GM12878 (cell line): ENCODE results near the gene MCF2L2. TPM values are rescaled to one million over a fixed set of nuclear protein-coding genes. Genes with fewer than 3 reads are reported as not detected.

ENCODE experiments used
- ATAC-seq: fragments of 200-7000 bp; cut with Tn5 transposase; 3 replicates; pipeline ENCODE4 v1.9.1; 2020; ENCODE audit warnings: mild to moderate bottlenecking, moderate library complexity
- BruUV-seq: library from RNA; stranded (reverse); fragments of 400-500 nt; replicated peaks from 2 replicates; lab custom pipeline; 2021; lab: Mats Ljungman, UMichigan
- CTCF ChIA-PET: fragments of 300-600 bp; sonication (Branson Sonifier 250); formaldehyde crosslinking; extraction: SDS; loops from one replicate; lab custom pipeline; 2021; ENCODE audit warnings: inconsistent platforms; lab: Yijun Ruan, JAX
- POLR2A ChIA-PET: fragments of 350-600 bp; formaldehyde crosslinking; extraction: SDS; loops from one replicate; lab custom pipeline; 2021; ENCODE audit warnings: inconsistent platforms; lab: Charles Lee
- RAD21 ChIA-PET: fragments of 300-600 bp; sonication (Branson Sonifier 250); formaldehyde crosslinking; loops from one replicate; lab custom pipeline; 2023; ENCODE audit warnings: antibody characterized with exemption; ENCODE audit not compliant: unreplicated experiment; lab: Charles Lee
- SMC1A ChIA-PET: fragments of 300-600 bp; sonication (Branson Sonifier 250); formaldehyde crosslinking; loops from one replicate; lab custom pipeline; 2023; ENCODE audit not compliant: unreplicated experiment, uncharacterized antibody; lab: Charles Lee
- DNase-seq: peaks from one replicate; pipeline ENCODE4 v3.0.0-alpha.2; 2011; ENCODE audit warnings: low read depth, low spot score
- FAIRE-seq: peaks from 3 replicates; lab custom pipeline; 2011; peaks lifted over from hg19 to GRCh38; lab: Jason Lieb, UNC
- H2AFZ ChIP-seq: 2 replicates; pipeline ENCODE4 v1.6.0; 2011; ENCODE audit warnings: low read depth, low read length, control low read depth; ENCODE audit not compliant: control insufficient read depth
- H3K27ac ChIP-seq: 2 replicates; pipeline ENCODE4 v1.5.1; 2011; ENCODE audit warnings: control low read depth; ENCODE audit not compliant: control insufficient read depth, insufficient read depth
- H3K27me3 ChIP-seq, 2 experiments: replicated peaks in 1 of 2; 2 replicates each; pipeline versions ENCODE4 v1.6.0 to v1.6.1; 2011; ENCODE audit warnings: low read length in 1 of 2; ENCODE audit not compliant: control insufficient read depth in 2 of 2, insufficient read depth in 2 of 2
- H3K36me3 ChIP-seq, 2 experiments: 2 replicates each; pipeline ENCODE4 v1.5.1; 2011; ENCODE audit warnings: low read length in 1 of 2; ENCODE audit not compliant: control insufficient read depth in 2 of 2, insufficient read depth in 2 of 2
- H3K4me1 ChIP-seq: 2 replicates; pipeline ENCODE4 v1.6.1; 2011; ENCODE audit warnings: mild to moderate bottlenecking, low read length, moderate library complexity, mixed read lengths; ENCODE audit not compliant: control insufficient read depth, insufficient read depth
- H3K4me2 ChIP-seq: 2 replicates; pipeline ENCODE4 v1.6.0; 2011; ENCODE audit warnings: control low read depth; ENCODE audit not compliant: control insufficient read depth, insufficient read depth
- H3K4me3 ChIP-seq: fragments of 200-600 bp; sonication (generic); 2 replicates; pipeline ENCODE4 v1.5.1; 2016
- H3K79me2 ChIP-seq: 2 replicates; pipeline ENCODE4 v1.6.0; 2011; ENCODE audit warnings: low read length; ENCODE audit not compliant: control insufficient read depth, insufficient read depth
- H3K9ac ChIP-seq: 2 replicates; pipeline ENCODE4 v1.8.0; 2011; ENCODE audit warnings: low read length, control low read depth, mixed read lengths; ENCODE audit not compliant: control insufficient read depth, insufficient read depth
- H3K9me3 ChIP-seq: replicated peaks from 3 replicates; pipeline ENCODE4 v1.5.1; 2011; ENCODE audit warnings: mild to moderate bottlenecking, low read length; ENCODE audit not compliant: control insufficient read depth, insufficient read depth
- H4K20me1 ChIP-seq: 2 replicates; pipeline ENCODE4 v1.6.0; 2011; ENCODE audit not compliant: control insufficient read depth, insufficient read depth
- KAT2A ChIP-seq: conservative IDR thresholded peaks from 2 replicates; pipeline ENCODE4 v1.6.1; 2011; ENCODE audit warnings: low read depth, low read length; ENCODE audit not compliant: control insufficient read depth
- POU2F2 ChIP-seq: IDR thresholded peaks from 3 replicates; pipeline ENCODE4 v1.6.1; 2011; ENCODE audit warnings: low read depth, mild to moderate bottlenecking, low read length, borderline replicate concordance
- REST ChIP-seq: IDR thresholded peaks from 2 replicates; pipeline ENCODE4 v1.6.1; 2012; ENCODE audit warnings: mild to moderate bottlenecking, low read depth, low read length
- SMC3 ChIP-seq: IDR thresholded peaks from 2 replicates; pipeline ENCODE4 v1.6.1; 2011; ENCODE audit warnings: low read length, improper control_type of control experiment, borderline replicate concordance
- WGBS: methylation state at CpG from one replicate; pipeline ENCODE4 v1.1.6; 2016; ENCODE audit warnings: low lambda C conversion rate; ENCODE audit not compliant: insufficient replicate concordance, insufficient coverage; ENCODE audit errors: missing lambda C conversion rate; 5-methylcytosine and 5-hydroxymethylcytosine counted together
- in situ Hi-C: fragments of 300-500 bp; cut with MboI; formaldehyde crosslinking; loops from 9 replicates; pipeline ENCODE4 v1.14.3; 2018; ENCODE audit warnings: mixed read lengths
- intact Hi-C: fragments of 100-400 bp; cut with micrococcal nuclease; formaldehyde crosslinking; loops from one replicate; pipeline ENCODE4 v1.14.2; 2022; ENCODE audit not compliant: unreplicated experiment
- polyA plus RNA-seq, 11 experiments: library from polyadenylated mRNA; depleted of rRNA in 4 of 11; unstranded in 6 of 11; stranded (reverse) in 5 of 11; fragments of >200 nt; fragmentation: Nextera tagmentation in 4 of 11; fragmentation: Illumina TruSeq in 1 of 11; extraction: Ambion mirVana in 4 of 11; extraction: Trizol in 1 of 11; gene quantifications; 1 replicate in 1 of 11; 2 replicates in 10 of 11; pipeline versions ENCODE4 v1.2.1 to v1.2.3, GENCODE V29; 2011 to 2016; ENCODE audit warnings: inconsistent platforms in 2 of 11, missing spikeins in 2 of 11, low read depth in 1 of 11
- total RNA-seq, 4 experiments: library from RNA; depleted of rRNA in 3 of 4; stranded (reverse); fragments of >200 nt in 3 of 4; fragmentation: Illumina TruSeq in 1 of 4; extraction: Trizol in 1 of 4; gene quantifications; 2 replicates each; pipeline versions ENCODE4 v1.2.1 to v1.2.3, GENCODE V29; 2013 to 2021
- TF ChIP-seq, protein P1 (sequence below): fragments of 450-650 bp; IDR thresholded peaks from 2 replicates; pipeline ENCODE4 v1.6.1; 2016; ENCODE audit warnings: mild to moderate bottlenecking, moderate library complexity, borderline replicate concordance
- TF ChIP-seq, protein P2 (sequence below): fragments of 450-650 bp; IDR thresholded peaks from 2 replicates; pipeline ENCODE4 v1.6.1; 2017; ENCODE audit warnings: mild to moderate bottlenecking
- TF ChIP-seq, protein P3 (sequence below): fragments of 450-650 bp; IDR thresholded peaks from 2 replicates; pipeline ENCODE4 v1.6.1; 2017; ENCODE audit warnings: borderline replicate concordance

MCF2L2 gene
- total and polyA plus RNA-seq, 10 of the 15 experiments (the other 5 are each of a cell fraction or from before 2014, with no cell fraction given), result 0.37 to 2.8 (median 1.4) TPM

GRCh38 chr3:183284570-183284969 is 143.8 kb downstream of the MCF2L2 start (continued):
- TF ChIP-seq, protein P1, sequence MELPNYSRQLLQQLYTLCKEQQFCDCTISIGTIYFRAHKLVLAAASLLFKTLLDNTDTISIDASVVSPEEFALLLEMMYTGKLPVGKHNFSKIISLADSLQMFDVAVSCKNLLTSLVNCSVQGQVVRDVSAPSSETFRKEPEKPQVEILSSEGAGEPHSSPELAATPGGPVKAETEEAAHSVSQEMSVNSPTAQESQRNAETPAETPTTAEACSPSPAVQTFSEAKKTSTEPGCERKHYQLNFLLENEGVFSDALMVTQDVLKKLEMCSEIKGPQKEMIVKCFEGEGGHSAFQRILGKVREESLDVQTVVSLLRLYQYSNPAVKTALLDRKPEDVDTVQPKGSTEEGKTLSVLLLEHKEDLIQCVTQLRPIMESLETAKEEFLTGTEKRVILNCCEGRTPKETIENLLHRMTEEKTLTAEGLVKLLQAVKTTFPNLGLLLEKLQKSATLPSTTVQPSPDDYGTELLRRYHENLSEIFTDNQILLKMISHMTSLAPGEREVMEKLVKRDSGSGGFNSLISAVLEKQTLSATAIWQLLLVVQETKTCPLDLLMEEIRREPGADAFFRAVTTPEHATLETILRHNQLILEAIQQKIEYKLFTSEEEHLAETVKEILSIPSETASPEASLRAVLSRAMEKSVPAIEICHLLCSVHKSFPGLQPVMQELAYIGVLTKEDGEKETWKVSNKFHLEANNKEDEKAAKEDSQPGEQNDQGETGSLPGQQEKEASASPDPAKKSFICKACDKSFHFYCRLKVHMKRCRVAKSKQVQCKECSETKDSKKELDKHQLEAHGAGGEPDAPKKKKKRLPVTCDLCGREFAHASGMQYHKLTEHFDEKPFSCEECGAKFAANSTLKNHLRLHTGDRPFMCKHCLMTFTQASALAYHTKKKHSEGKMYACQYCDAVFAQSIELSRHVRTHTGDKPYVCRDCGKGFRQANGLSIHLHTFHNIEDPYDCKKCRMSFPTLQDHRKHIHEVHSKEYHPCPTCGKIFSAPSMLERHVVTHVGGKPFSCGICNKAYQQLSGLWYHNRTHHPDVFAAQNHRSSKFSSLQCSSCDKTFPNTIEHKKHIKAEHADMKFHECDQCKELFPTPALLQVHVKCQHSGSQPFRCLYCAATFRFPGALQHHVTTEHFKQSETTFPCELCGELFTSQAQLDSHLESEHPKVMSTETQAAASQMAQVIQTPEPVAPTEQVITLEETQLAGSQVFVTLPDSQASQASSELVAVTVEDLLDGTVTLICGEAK, result no peak
- TF ChIP-seq POU2F2, result no peak

GRCh38 chr3:183283886-183284285 is 144.5 kb downstream of the MCF2L2 start:
- no peaks in the 10 kb centered on the region for H3K27me3 ChIP-seq
- H3K4me2 ChIP-seq, result no peak overlapping the region
- DNase-seq (no peak), ATAC-seq (no peak), FAIRE-seq (no peak)
- H3K4me3 ChIP-seq, result no peak overlapping the region
- no peaks in the 10 kb centered on the region for H3K36me3 ChIP-seq
- peaks cover 5% of the 10 kb centered on the region for H3K4me1 ChIP-seq
- in situ Hi-C loops (no loop called here), intact Hi-C loops (no loop called here)
- ChIA-PET POLR2A (interaction anchor here (2.2 kb wide), 1 partner anchor 8 kb away, joined by 10 read pairs; no protein-coding TSS in a partner anchor), RAD21 (interaction anchor here (2.5 to 3.3 kb wide), 2 partner anchors 7 to 98 kb away, joined by 10 to 20 read pairs; no protein-coding TSS in a partner anchor), CTCF (interaction anchor here (0.7 to 1.3 kb wide), 3 partner anchors 98 to 568 kb away, joined by 3 read pairs; no protein-coding TSS in a partner anchor), SMC1A (interaction anchor here (1.7 to 3.2 kb wide), 4 partner anchors 24 to 98 kb away, joined by 5 to 23 read pairs (median 8); no protein-coding TSS in a partner anchor)
- H4K20me1 ChIP-seq, result no peaks in the 10 kb centered on the region
- no peaks in the 10 kb centered on the region for H3K9me3 ChIP-seq
- BruUV-seq, result no TSS peak
- no peak overlapping the region for H2AFZ ChIP-seq
- no peak overlapping the region for H3K27ac ChIP-seq
- WGBS, result 29% methylated on average over 2 of the region's 2 CpGs
- no peaks in the 10 kb centered on the region for H3K79me2 ChIP-seq
- no peak overlapping the region for H3K9ac ChIP-seq
- TF ChIP-seq REST (no peak), KAT2A (no peak), SMC3 (no peak)
- TF ChIP-seq, protein P2, sequence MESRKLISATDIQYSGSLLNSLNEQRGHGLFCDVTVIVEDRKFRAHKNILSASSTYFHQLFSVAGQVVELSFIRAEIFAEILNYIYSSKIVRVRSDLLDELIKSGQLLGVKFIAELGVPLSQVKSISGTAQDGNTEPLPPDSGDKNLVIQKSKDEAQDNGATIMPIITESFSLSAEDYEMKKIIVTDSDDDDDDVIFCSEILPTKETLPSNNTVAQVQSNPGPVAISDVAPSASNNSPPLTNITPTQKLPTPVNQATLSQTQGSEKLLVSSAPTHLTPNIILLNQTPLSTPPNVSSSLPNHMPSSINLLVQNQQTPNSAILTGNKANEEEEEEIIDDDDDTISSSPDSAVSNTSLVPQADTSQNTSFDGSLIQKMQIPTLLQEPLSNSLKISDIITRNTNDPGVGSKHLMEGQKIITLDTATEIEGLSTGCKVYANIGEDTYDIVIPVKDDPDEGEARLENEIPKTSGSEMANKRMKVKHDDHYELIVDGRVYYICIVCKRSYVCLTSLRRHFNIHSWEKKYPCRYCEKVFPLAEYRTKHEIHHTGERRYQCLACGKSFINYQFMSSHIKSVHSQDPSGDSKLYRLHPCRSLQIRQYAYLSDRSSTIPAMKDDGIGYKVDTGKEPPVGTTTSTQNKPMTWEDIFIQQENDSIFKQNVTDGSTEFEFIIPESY, result no peak
- TF ChIP-seq, protein P3, sequence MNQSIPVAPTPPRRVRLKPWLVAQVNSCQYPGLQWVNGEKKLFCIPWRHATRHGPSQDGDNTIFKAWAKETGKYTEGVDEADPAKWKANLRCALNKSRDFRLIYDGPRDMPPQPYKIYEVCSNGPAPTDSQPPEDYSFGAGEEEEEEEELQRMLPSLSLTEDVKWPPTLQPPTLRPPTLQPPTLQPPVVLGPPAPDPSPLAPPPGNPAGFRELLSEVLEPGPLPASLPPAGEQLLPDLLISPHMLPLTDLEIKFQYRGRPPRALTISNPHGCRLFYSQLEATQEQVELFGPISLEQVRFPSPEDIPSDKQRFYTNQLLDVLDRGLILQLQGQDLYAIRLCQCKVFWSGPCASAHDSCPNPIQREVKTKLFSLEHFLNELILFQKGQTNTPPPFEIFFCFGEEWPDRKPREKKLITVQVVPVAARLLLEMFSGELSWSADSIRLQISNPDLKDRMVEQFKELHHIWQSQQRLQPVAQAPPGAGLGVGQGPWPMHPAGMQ, result no peak
